GM12878 (cell line): ENCODE measurements around the gene KCNN3. TPM values are rescaled to one million over a fixed set of nuclear protein-coding genes. Genes with fewer than 3 reads are reported as not detected.

ENCODE experiments used
- ATAC-seq: fragments of 200-7000 bp; cut with Tn5 transposase; 3 replicates; pipeline ENCODE4 v1.9.1; 2020; ENCODE audit warnings: mild to moderate bottlenecking, moderate library complexity
- BruUV-seq: library from RNA; stranded (reverse); fragments of 400-500 nt; replicated peaks from 2 replicates; lab custom pipeline; 2021; lab: Mats Ljungman, UMichigan
- CTCF ChIA-PET: fragments of 300-600 bp; sonication (Branson Sonifier 250); formaldehyde crosslinking; extraction: SDS; loops from one replicate; lab custom pipeline; 2021; ENCODE audit warnings: inconsistent platforms; lab: Yijun Ruan, JAX
- POLR2A ChIA-PET: fragments of 350-600 bp; formaldehyde crosslinking; extraction: SDS; loops from one replicate; lab custom pipeline; 2021; ENCODE audit warnings: inconsistent platforms; lab: Charles Lee
- RAD21 ChIA-PET: fragments of 300-600 bp; sonication (Branson Sonifier 250); formaldehyde crosslinking; loops from one replicate; lab custom pipeline; 2023; ENCODE audit warnings: antibody characterized with exemption; ENCODE audit not compliant: unreplicated experiment; lab: Charles Lee
- SMC1A ChIA-PET: fragments of 300-600 bp; sonication (Branson Sonifier 250); formaldehyde crosslinking; loops from one replicate; lab custom pipeline; 2023; ENCODE audit not compliant: unreplicated experiment, uncharacterized antibody; lab: Charles Lee
- DNase-seq: peaks from one replicate; pipeline ENCODE4 v3.0.0-alpha.2; 2011; ENCODE audit warnings: low read depth, low spot score
- FAIRE-seq: peaks from 3 replicates; lab custom pipeline; 2011; peaks lifted over from hg19 to GRCh38; lab: Jason Lieb, UNC
- H2AFZ ChIP-seq: 2 replicates; pipeline ENCODE4 v1.6.0; 2011; ENCODE audit warnings: low read depth, low read length, control low read depth; ENCODE audit not compliant: control insufficient read depth
- H3K27ac ChIP-seq: 2 replicates; pipeline ENCODE4 v1.5.1; 2011; ENCODE audit warnings: control low read depth; ENCODE audit not compliant: control insufficient read depth, insufficient read depth
- H3K27me3 ChIP-seq, 2 experiments: replicated peaks in 1 of 2; 2 replicates each; pipeline versions ENCODE4 v1.6.0 to v1.6.1; 2011; ENCODE audit warnings: low read length in 1 of 2; ENCODE audit not compliant: control insufficient read depth in 2 of 2, insufficient read depth in 2 of 2
- H3K36me3 ChIP-seq, 2 experiments: 2 replicates each; pipeline ENCODE4 v1.5.1; 2011; ENCODE audit warnings: low read length in 1 of 2; ENCODE audit not compliant: control insufficient read depth in 2 of 2, insufficient read depth in 2 of 2
- H3K4me1 ChIP-seq: 2 replicates; pipeline ENCODE4 v1.6.1; 2011; ENCODE audit warnings: mild to moderate bottlenecking, low read length, moderate library complexity, mixed read lengths; ENCODE audit not compliant: control insufficient read depth, insufficient read depth
- H3K4me2 ChIP-seq: 2 replicates; pipeline ENCODE4 v1.6.0; 2011; ENCODE audit warnings: control low read depth; ENCODE audit not compliant: control insufficient read depth, insufficient read depth
- H3K4me3 ChIP-seq: fragments of 200-600 bp; sonication (generic); 2 replicates; pipeline ENCODE4 v1.5.1; 2016
- H3K79me2 ChIP-seq: 2 replicates; pipeline ENCODE4 v1.6.0; 2011; ENCODE audit warnings: low read length; ENCODE audit not compliant: control insufficient read depth, insufficient read depth
- H3K9ac ChIP-seq: 2 replicates; pipeline ENCODE4 v1.8.0; 2011; ENCODE audit warnings: low read length, control low read depth, mixed read lengths; ENCODE audit not compliant: control insufficient read depth, insufficient read depth
- H3K9me3 ChIP-seq: replicated peaks from 3 replicates; pipeline ENCODE4 v1.5.1; 2011; ENCODE audit warnings: mild to moderate bottlenecking, low read length; ENCODE audit not compliant: control insufficient read depth, insufficient read depth
- H4K20me1 ChIP-seq: 2 replicates; pipeline ENCODE4 v1.6.0; 2011; ENCODE audit not compliant: control insufficient read depth, insufficient read depth
- BHLHE40 ChIP-seq, 2 experiments: fragments of 450-650 bp in 1 of 2; IDR thresholded peaks; 2 replicates each; pipeline ENCODE4 v1.6.1; 2011 to 2017; ENCODE audit warnings: low read depth in 2 of 2, borderline replicate concordance in 1 of 2, improper control_type of control experiment in 1 of 2, low read length in 1 of 2, mild to moderate bottlenecking in 1 of 2
- EED ChIP-seq: sonication (generic); IDR thresholded peaks from 2 replicates; pipeline ENCODE4 v1.6.1; 2016; ENCODE audit warnings: antibody characterized with exemption, low read depth
- ETV6 ChIP-seq, 2 experiments: fragments of 450-650 bp in 1 of 2; IDR thresholded peaks in 1 of 2; conservative IDR thresholded peaks in 1 of 2; 2 replicates each; pipeline ENCODE4 v1.6.1; 2014; ENCODE audit warnings: antibody characterized with exemption in 1 of 2, borderline replicate concordance in 1 of 2, low read depth in 1 of 2, mild to moderate bottlenecking in 1 of 2, moderate library complexity in 1 of 2
- HCFC1 ChIP-seq: fragments of 150-350 bp; IDR thresholded peaks from 2 replicates; pipeline ENCODE4 v1.6.1; 2014; ENCODE audit warnings: low read length
- HDGF ChIP-seq: fragments of 450-650 bp; IDR thresholded peaks from 2 replicates; pipeline ENCODE4 v1.6.1; 2016; ENCODE audit warnings: antibody characterized with exemption
- ZNF24 ChIP-seq: fragments of 450-650 bp; IDR thresholded peaks from 2 replicates; pipeline ENCODE4 v1.6.1; 2017; ENCODE audit warnings: antibody characterized with exemption, mild to moderate bottlenecking
- WGBS: methylation state at CpG from one replicate; pipeline ENCODE4 v1.1.6; 2016; ENCODE audit warnings: low lambda C conversion rate; ENCODE audit not compliant: insufficient replicate concordance, insufficient coverage; ENCODE audit errors: missing lambda C conversion rate; 5-methylcytosine and 5-hydroxymethylcytosine counted together
- in situ Hi-C: fragments of 300-500 bp; cut with MboI; formaldehyde crosslinking; loops from 9 replicates; pipeline ENCODE4 v1.14.3; 2018; ENCODE audit warnings: mixed read lengths
- intact Hi-C: fragments of 100-400 bp; cut with micrococcal nuclease; formaldehyde crosslinking; loops from one replicate; pipeline ENCODE4 v1.14.2; 2022; ENCODE audit not compliant: unreplicated experiment
- polyA plus RNA-seq, 11 experiments: library from polyadenylated mRNA; depleted of rRNA in 4 of 11; unstranded in 6 of 11; stranded (reverse) in 5 of 11; fragments of >200 nt; fragmentation: Nextera tagmentation in 4 of 11; fragmentation: Illumina TruSeq in 1 of 11; extraction: Ambion mirVana in 4 of 11; extraction: Trizol in 1 of 11; gene quantifications; 1 replicate in 1 of 11; 2 replicates in 10 of 11; pipeline versions ENCODE4 v1.2.1 to v1.2.3, GENCODE V29; 2011 to 2016; ENCODE audit warnings: inconsistent platforms in 2 of 11, missing spikeins in 2 of 11, low read depth in 1 of 11
- total RNA-seq, 4 experiments: library from RNA; depleted of rRNA in 3 of 4; stranded (reverse); fragments of >200 nt in 3 of 4; fragmentation: Illumina TruSeq in 1 of 4; extraction: Trizol in 1 of 4; gene quantifications; 2 replicates each; pipeline versions ENCODE4 v1.2.1 to v1.2.3, GENCODE V29; 2013 to 2021
- TF ChIP-seq, protein P1 (sequence below): IDR thresholded peaks from 2 replicates; pipeline ENCODE4 v1.6.1; 2012; ENCODE audit warnings: low read depth, low read length, improper control_type of control experiment
- TF ChIP-seq, protein P2 (sequence below): IDR thresholded peaks from 2 replicates; pipeline ENCODE4 v1.6.1; 2011; ENCODE audit warnings: borderline replicate concordance, low read depth, mild to moderate bottlenecking, moderate library complexity, mixed read lengths, low read length; ENCODE audit not compliant: insufficient read depth; ENCODE audit errors: extremely low read length
- TF ChIP-seq, protein P3 (sequence below): IDR thresholded peaks from 2 replicates; pipeline ENCODE4 v1.6.1; 2012; ENCODE audit warnings: improper control_type of control experiment, low read depth, low read length; ENCODE audit not compliant: insufficient replicate concordance
- TF ChIP-seq, protein P4 (sequence below): fragments of 450-650 bp; IDR thresholded peaks from 2 replicates; pipeline ENCODE4 v1.6.1; 2017; ENCODE audit warnings: low read depth, mild to moderate bottlenecking, moderate library complexity
- TF ChIP-seq, protein P5 (sequence below): fragments of 150-350 bp; IDR thresholded peaks from 2 replicates; pipeline ENCODE4 v1.6.1; 2014; ENCODE audit warnings: mild to moderate bottlenecking, low read depth, low read length

The KCNN3 gene
- total and polyA plus RNA-seq, 10 of the 15 experiments (the other 5 are each of a cell fraction or from before 2014, with no cell fraction given): 3.5 to 26.4 (median 14.9) TPM

DNA sequence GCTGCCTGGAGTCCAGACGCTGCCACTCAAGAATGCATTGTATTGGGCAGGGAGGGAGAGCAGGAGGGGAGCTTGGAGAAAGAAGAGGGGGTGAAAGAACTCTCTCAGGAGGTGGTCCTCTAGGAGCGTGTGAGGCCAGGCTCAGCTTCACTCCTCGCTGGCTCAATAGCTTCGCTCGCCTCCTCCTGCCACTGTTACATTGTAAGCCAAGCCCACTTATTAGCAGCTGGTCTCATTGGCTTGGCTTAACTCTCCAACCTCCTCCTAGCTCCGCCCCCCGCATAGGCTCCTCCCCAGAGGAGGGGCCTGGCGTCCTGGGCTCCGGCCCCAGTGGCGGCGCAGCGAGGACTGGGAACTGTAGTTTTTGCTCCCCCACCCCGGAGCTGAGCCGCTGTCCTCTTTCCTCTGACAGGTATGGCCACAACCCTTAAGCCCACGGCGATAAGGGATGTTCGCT is at the start of gene KCNN3 (continued):
- TF ChIP-seq, protein P1, sequence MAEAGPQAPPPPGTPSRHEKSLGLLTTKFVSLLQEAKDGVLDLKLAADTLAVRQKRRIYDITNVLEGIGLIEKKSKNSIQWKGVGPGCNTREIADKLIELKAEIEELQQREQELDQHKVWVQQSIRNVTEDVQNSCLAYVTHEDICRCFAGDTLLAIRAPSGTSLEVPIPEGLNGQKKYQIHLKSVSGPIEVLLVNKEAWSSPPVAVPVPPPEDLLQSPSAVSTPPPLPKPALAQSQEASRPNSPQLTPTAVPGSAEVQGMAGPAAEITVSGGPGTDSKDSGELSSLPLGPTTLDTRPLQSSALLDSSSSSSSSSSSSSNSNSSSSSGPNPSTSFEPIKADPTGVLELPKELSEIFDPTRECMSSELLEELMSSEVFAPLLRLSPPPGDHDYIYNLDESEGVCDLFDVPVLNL: 0 out of 2 replicates have a peak, but pooled peaks have one; percentile 30
- TF ChIP-seq, protein P2, sequence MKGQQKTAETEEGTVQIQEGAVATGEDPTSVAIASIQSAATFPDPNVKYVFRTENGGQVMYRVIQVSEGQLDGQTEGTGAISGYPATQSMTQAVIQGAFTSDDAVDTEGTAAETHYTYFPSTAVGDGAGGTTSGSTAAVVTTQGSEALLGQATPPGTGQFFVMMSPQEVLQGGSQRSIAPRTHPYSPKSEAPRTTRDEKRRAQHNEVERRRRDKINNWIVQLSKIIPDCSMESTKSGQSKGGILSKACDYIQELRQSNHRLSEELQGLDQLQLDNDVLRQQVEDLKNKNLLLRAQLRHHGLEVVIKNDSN: no peak
- TF ChIP-seq HCFC1: peak; percentile 88

DNA sequence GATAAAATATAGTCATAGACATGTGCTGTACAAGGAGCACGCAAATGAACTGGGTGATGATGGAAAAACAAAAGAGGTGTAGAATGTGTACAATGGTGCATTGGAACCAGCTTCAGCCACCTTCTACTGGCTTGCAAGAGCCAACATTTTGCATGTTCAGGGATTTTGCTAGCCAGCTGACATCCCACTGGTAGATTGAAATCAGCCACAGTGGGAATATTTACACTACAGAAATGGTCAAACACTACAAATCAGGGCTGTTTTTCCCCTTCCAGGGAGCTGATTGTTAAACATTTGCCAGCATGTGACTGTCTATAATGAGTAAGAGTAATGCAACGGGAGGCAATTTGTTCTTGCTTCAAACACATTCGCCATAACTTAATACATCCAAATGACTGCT is 43.2 kb upstream of the KCNN3 start:
- CTCF ChIA-PET: no interaction called here
- WGBS: 86% methylated on average over 3 of the region's 3 CpGs
- RAD21 ChIA-PET: interaction anchor here (1.7 kb wide), 1 partner anchor 31 kb away, joined by 6 read pairs; no protein-coding TSS in a partner anchor
- no peak overlapping the region for H2AFZ ChIP-seq
- H3K9ac ChIP-seq: no peak overlapping the region
- no peak for FAIRE-seq
- no peaks in the 10 kb centered on the region for H3K79me2 ChIP-seq
- SMC1A ChIA-PET: no interaction called here
- no peaks in the 10 kb centered on the region for H3K27me3 ChIP-seq
- H3K36me3 ChIP-seq: no peaks in the 10 kb centered on the region
- POLR2A ChIA-PET: no interaction called here
- no peaks in the 10 kb centered on the region for H3K4me1 ChIP-seq
- H3K9me3 ChIP-seq: no peaks in the 10 kb centered on the region; the same call in 2 of the 3 replicates
- DNase-seq: no peak
- intact Hi-C loops: no loop called here
- no peak overlapping the region for H3K4me2 ChIP-seq
- ATAC-seq: no peak
- H4K20me1 ChIP-seq: no peaks in the 10 kb centered on the region
- BruUV-seq: no TSS peak
- TF ChIP-seq EED: no peak
- TF ChIP-seq BHLHE40 (IDR thresholded peaks at IDR 0.05; ENCODE audit: borderline replicate concordance in 1 of 2, low read depth in 2 of 2, low read length in 1 of 2): no peak
- TF ChIP-seq, protein P3, sequence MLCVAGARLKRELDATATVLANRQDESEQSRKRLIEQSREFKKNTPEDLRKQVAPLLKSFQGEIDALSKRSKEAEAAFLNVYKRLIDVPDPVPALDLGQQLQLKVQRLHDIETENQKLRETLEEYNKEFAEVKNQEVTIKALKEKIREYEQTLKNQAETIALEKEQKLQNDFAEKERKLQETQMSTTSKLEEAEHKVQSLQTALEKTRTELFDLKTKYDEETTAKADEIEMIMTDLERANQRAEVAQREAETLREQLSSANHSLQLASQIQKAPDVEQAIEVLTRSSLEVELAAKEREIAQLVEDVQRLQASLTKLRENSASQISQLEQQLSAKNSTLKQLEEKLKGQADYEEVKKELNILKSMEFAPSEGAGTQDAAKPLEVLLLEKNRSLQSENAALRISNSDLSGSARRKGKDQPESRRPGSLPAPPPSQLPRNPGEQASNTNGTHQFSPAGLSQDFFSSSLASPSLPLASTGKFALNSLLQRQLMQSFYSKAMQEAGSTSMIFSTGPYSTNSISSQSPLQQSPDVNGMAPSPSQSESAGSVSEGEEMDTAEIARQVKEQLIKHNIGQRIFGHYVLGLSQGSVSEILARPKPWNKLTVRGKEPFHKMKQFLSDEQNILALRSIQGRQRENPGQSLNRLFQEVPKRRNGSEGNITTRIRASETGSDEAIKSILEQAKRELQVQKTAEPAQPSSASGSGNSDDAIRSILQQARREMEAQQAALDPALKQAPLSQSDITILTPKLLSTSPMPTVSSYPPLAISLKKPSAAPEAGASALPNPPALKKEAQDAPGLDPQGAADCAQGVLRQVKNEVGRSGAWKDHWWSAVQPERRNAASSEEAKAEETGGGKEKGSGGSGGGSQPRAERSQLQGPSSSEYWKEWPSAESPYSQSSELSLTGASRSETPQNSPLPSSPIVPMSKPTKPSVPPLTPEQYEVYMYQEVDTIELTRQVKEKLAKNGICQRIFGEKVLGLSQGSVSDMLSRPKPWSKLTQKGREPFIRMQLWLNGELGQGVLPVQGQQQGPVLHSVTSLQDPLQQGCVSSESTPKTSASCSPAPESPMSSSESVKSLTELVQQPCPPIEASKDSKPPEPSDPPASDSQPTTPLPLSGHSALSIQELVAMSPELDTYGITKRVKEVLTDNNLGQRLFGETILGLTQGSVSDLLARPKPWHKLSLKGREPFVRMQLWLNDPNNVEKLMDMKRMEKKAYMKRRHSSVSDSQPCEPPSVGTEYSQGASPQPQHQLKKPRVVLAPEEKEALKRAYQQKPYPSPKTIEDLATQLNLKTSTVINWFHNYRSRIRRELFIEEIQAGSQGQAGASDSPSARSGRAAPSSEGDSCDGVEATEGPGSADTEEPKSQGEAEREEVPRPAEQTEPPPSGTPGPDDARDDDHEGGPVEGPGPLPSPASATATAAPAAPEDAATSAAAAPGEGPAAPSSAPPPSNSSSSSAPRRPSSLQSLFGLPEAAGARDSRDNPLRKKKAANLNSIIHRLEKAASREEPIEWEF: no peak
- no peak for TF ChIP-seq ETV6 (conservative IDR thresholded peaks at IDR 0.05 in 1 of 2, IDR thresholded peaks at IDR 0.05 in 1 of 2; ENCODE audit: borderline replicate concordance in 1 of 2, low read depth in 1 of 2)
- TF ChIP-seq, protein P4, sequence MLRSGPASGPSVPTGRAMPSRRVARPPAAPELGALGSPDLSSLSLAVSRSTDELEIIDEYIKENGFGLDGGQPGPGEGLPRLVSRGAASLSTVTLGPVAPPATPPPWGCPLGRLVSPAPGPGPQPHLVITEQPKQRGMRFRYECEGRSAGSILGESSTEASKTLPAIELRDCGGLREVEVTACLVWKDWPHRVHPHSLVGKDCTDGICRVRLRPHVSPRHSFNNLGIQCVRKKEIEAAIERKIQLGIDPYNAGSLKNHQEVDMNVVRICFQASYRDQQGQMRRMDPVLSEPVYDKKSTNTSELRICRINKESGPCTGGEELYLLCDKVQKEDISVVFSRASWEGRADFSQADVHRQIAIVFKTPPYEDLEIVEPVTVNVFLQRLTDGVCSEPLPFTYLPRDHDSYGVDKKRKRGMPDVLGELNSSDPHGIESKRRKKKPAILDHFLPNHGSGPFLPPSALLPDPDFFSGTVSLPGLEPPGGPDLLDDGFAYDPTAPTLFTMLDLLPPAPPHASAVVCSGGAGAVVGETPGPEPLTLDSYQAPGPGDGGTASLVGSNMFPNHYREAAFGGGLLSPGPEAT: no peak
- TF ChIP-seq, protein P5, sequence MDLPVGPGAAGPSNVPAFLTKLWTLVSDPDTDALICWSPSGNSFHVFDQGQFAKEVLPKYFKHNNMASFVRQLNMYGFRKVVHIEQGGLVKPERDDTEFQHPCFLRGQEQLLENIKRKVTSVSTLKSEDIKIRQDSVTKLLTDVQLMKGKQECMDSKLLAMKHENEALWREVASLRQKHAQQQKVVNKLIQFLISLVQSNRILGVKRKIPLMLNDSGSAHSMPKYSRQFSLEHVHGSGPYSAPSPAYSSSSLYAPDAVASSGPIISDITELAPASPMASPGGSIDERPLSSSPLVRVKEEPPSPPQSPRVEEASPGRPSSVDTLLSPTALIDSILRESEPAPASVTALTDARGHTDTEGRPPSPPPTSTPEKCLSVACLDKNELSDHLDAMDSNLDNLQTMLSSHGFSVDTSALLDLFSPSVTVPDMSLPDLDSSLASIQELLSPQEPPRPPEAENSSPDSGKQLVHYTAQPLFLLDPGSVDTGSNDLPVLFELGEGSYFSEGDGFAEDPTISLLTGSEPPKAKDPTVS: no peak
- no peak for TF ChIP-seq ZNF24
- no peak for TF ChIP-seq HDGF
- H3K27ac ChIP-seq: no peak overlapping the region
- H3K4me3 ChIP-seq: no peak overlapping the region
- in situ Hi-C loops: no loop called here
